GM13976 (cell line): ENCODE measurements around the gene TACO1.
A peak's percentile ranks its signal among the peaks of the same experiment; 100 is the strongest.

ENCODE experiments used
- DNase-seq: peaks from one replicate; pipeline ENCODE4 v3.0.0; 2012; ENCODE audit warnings: low spot score
- in situ Hi-C: fragments of 300-500 bp; cut with MboI; formaldehyde crosslinking; loops from one replicate; pipeline ENCODE4 v1.12.0; 2022; ENCODE audit warnings: low sequenced_read_pairs, mixed read lengths, inconsistent platforms; ENCODE audit not compliant: unreplicated experiment
- TF ChIP-seq, protein P1 (sequence below): IDR thresholded peaks from 2 replicates; pipeline ENCODE4 v1.5.1; 2012; ENCODE audit warnings: borderline replicate concordance, mild to moderate bottlenecking; ENCODE audit not compliant: insufficient read depth; ENCODE audit errors: extremely low read depth, missing control alignments, control extremely low read depth

TACO1 gene

GRCh38 chr17:63610854-63611253 lies 10.2 kb downstream of the TACO1 start:
- in situ Hi-C loops: loop anchor here (5.0 kb wide), 1 partner anchor 179 kb away; no protein-coding TSS in a partner anchor
- no peak for DNase-seq
- TF ChIP-seq, protein P1, sequence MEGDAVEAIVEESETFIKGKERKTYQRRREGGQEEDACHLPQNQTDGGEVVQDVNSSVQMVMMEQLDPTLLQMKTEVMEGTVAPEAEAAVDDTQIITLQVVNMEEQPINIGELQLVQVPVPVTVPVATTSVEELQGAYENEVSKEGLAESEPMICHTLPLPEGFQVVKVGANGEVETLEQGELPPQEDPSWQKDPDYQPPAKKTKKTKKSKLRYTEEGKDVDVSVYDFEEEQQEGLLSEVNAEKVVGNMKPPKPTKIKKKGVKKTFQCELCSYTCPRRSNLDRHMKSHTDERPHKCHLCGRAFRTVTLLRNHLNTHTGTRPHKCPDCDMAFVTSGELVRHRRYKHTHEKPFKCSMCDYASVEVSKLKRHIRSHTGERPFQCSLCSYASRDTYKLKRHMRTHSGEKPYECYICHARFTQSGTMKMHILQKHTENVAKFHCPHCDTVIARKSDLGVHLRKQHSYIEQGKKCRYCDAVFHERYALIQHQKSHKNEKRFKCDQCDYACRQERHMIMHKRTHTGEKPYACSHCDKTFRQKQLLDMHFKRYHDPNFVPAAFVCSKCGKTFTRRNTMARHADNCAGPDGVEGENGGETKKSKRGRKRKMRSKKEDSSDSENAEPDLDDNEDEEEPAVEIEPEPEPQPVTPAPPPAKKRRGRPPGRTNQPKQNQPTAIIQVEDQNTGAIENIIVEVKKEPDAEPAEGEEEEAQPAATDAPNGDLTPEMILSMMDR: no peak

DNA sequence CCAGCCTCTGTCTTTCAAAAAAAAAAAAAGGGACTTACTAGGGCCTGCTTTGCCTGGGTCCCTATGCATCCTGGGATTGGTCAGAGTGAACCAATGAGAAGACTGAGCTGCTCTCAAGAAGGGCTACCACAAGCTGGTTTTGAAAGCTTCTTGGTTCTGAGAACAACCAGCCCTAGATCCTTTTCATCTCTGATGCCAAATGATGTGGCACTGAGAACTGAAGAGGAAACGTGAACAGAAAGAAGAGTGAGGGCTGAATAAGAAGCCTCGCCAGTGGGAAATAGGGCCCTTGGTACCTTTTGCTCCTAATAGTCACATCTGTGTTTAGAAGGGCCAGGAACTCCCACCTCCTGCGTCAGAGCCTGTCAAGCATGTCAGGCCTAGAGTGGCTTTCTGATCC lies 10.7 kb downstream of the TACO1 start:
- TF ChIP-seq, protein P1: no peak
- in situ Hi-C loops: loop anchor here (5.0 kb wide), 1 partner anchor 179 kb away; no protein-coding TSS in a partner anchor
- no peak for DNase-seq

GRCh38 chr17:63613663-63614062 lies 13.0 kb downstream of the TACO1 start:
- TF ChIP-seq, protein P1: no peak
- no peak for DNase-seq
- in situ Hi-C loops: loop anchor here (5.0 kb wide), 1 partner anchor 181 kb away; no protein-coding TSS in a partner anchor

- no peak for DNase-seq
- in situ Hi-C loops: no loop called here
- TF ChIP-seq, protein P1: no peak
These were observed 20.6 kb downstream of the TACO1 start for GRCh38 chr17:63621229-63621683.

GRCh38 chr17:63621684-63622573 lies 21.2 kb downstream of the TACO1 start, which contains the start of gene MAP3K3:
Gene MAP3K3, plus strand, starts transcription at chr17:63622417. Its CDS starts 343 bp downstream, at chr17:63622760.
- DNase-seq: peak; percentile 99
- TF ChIP-seq, protein P1: no peak
- in situ Hi-C loops: no loop called here

DNA sequence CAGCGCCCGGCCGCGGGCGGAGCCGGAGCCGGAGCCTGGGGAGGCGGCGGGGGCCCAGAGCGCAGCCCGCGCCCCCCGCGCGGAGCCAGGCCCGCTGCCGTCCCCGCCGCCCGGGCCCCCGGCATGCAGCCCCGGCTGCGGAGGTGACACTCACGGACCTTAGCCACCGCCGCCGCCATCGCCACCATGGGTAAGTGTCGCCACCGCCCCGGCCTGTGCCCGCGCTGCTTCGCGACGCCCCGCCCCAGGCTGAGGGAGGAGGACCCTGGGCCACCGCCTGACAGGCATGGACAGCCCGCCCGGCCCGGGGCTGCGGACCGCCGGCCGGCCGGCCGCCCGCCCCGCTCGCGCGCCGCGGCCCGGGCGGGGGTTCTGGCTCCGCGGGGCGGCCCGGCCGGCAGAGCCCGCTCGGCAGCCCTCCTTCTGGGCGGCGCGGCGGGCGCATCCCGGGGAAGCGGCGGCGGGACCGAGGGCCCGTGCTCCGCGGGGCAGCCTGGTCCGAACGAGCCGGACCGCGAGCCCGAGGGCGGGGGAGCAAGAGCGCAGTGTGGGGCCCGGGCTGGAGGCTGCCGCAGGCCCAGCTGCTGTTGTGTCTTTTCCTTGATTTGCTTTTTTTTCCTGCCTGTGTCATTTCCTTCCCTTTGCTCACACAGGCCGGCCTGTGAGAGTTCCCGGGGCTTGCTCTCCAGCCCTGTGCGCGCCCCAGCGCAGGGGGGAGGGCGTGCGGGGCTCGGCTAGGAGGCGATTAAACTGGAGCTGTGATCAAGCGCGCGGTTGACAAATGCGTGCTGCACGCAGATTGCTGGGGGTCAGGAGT lies 22.1 kb downstream of the TACO1 start:
- in situ Hi-C loops: no loop called here
- peak; percentile 80 for DNase-seq

More for the DNA sequence above, 22.1 kb downstream of the TACO1 start:
- TF ChIP-seq, protein P1: no peak
